HepG2 (cell line): ENCODE data around the gene UBC. TPM values are rescaled to one million over a fixed set of nuclear protein-coding genes. Genes with fewer than 3 reads are reported as not detected.

Experiments used
- CAMTA2 ChIP-seq: sonication (generic); formaldehyde crosslinking; IDR thresholded peaks from 2 replicates; pipeline ENCODE4 v1.4.0; 2020; ENCODE audit warnings: mild to moderate bottlenecking, missing genetic modification reagents, borderline replicate concordance
- MAFK ChIP-seq, 2 experiments: IDR thresholded peaks in 1 of 2; conservative IDR thresholded peaks in 1 of 2; 2 replicates each; pipeline ENCODE4 v1.6.1; 2011; ENCODE audit warnings: improper control_type of control experiment in 2 of 2, low read length in 2 of 2
- NONO ChIP-seq, 2 experiments: fragments of 450-650 bp in 1 of 2; sonication (generic) in 1 of 2; formaldehyde crosslinking in 1 of 2; IDR thresholded peaks in 1 of 2; conservative IDR thresholded peaks in 1 of 2; 2 replicates each; pipeline versions ENCODE4 v1.6.1 to v1.8.0; 2017 to 2022; ENCODE audit warnings: mild to moderate bottlenecking in 1 of 2, missing genetic modification reagents in 1 of 2, moderate library complexity in 1 of 2
- REXO4 ChIP-seq: sonication (generic); formaldehyde crosslinking; IDR thresholded peaks from 2 replicates; pipeline ENCODE4 v1.8.0; 2022; ENCODE audit warnings: missing genetic modification reagents, mild to moderate bottlenecking, borderline replicate concordance
- SRSF4 ChIP-seq: fragments of 200-400 bp; formaldehyde crosslinking; IDR thresholded peaks from one replicate; pipeline ENCODE4 v1.6.1; 2018; ENCODE audit warnings: mild to moderate bottlenecking, low read depth, low read length, moderate library complexity; ENCODE audit not compliant: poor library complexity, severe bottlenecking
- TEAD3 ChIP-seq: optimal IDR thresholded peaks from 2 replicates; pipeline ENCODE3; 2016; ENCODE audit warnings: borderline replicate concordance
- ZBTB40 ChIP-seq, 2 experiments: fragments of 450-650 bp in 1 of 2; sonication (generic) in 1 of 2; formaldehyde crosslinking in 1 of 2; IDR thresholded peaks; 2 replicates each; pipeline versions ENCODE4 v1.6.1 to v1.8.0; 2016 to 2022; ENCODE audit warnings: antibody characterized with exemption in 1 of 2, mild to moderate bottlenecking in 1 of 2, missing genetic modification reagents in 1 of 2
- ZBTB44 ChIP-seq: sonication (generic); formaldehyde crosslinking; IDR thresholded peaks from 2 replicates; pipeline ENCODE4 v1.4.0; 2020; ENCODE audit warnings: missing genetic modification reagents
- ZNF589 ChIP-seq: sonication (generic); formaldehyde crosslinking; conservative IDR thresholded peaks from 2 replicates; pipeline ENCODE4 v1.8.0; 2022; ENCODE audit warnings: mild to moderate bottlenecking, moderate library complexity, missing genetic modification reagents
- ZNF670 ChIP-seq: sonication (generic); formaldehyde crosslinking; IDR thresholded peaks from 2 replicates; pipeline ENCODE4 v1.8.0; 2022; ENCODE audit warnings: mild to moderate bottlenecking, missing genetic modification reagents, borderline replicate concordance
- ZNF879 ChIP-seq: sonication (generic); formaldehyde crosslinking; IDR thresholded peaks from 2 replicates; pipeline ENCODE4 v1.8.1; 2023; ENCODE audit warnings: missing genetic modification reagents
- polyA plus RNA-seq, 8 experiments: library from polyadenylated mRNA; depleted of rRNA in 3 of 8; stranded (reverse) in 7 of 8; unstranded in 1 of 8; fragments of >200 nt; fragmentation: Illumina TruSeq in 4 of 8; extraction: Trizol in 4 of 8; gene quantifications; 2 replicates each; pipeline versions ENCODE4 v1.2.1 to v1.2.3, GENCODE V29; 2011 to 2016; ENCODE audit warnings: low read depth in 4 of 8, missing spikeins in 1 of 8, mixed read lengths in 1 of 8; ENCODE audit not compliant: insufficient read depth in 1 of 8
- total RNA-seq, 5 experiments: library from RNA; depleted of rRNA; stranded (reverse); fragments of >200 nt; fragmentation: Illumina TruSeq; extraction: Trizol; gene quantifications; 2 replicates each; pipeline ENCODE4 v1.2.3, GENCODE V29; 2016; ENCODE audit warnings: low read depth in 1 of 5
- TF ChIP-seq, protein P1 (sequence below): sonication (generic); formaldehyde crosslinking; IDR thresholded peaks from 2 replicates; pipeline ENCODE4 v1.4.0; 2020; ENCODE audit warnings: missing genetic modification reagents, borderline replicate concordance

Gene UBC
- total and polyA plus RNA-seq, 2 of the 13 experiments (the other 11 are each of a cell fraction or from before 2014, with no cell fraction given): 805 to 1,432 TPM

GRCh38 chr12:124917135-124917840 is 2.8 kb upstream of the UBC start (continued):
- TF ChIP-seq ZBTB40 (IDR thresholded peaks at IDR 0.05): peak; percentile 48; the same call in 1 of the 2 replicates
- peak; percentile 60; the same call in 1 of the 2 replicates for TF ChIP-seq ZBTB40 (CRISPR knock-in tag; IDR thresholded peaks at IDR 0.05)
- TF ChIP-seq NONO (IDR thresholded peaks at IDR 0.05): no peak
- peak; percentile 92 for TF ChIP-seq NONO (CRISPR knock-in tag; conservative IDR thresholded peaks at IDR 0.05)
- no peak for TF ChIP-seq REXO4
- no peak for TF ChIP-seq ZNF589 (CRISPR knock-in tag)
- peak; percentile 56 to 70; a peak in 3 of 4 replicates for TF ChIP-seq MAFK (conservative IDR thresholded peaks at IDR 0.05 in 1 of 2, IDR thresholded peaks at IDR 0.05 in 1 of 2; ENCODE audit: low read length in 2 of 2)
- peak; percentile 83 for TF ChIP-seq TEAD3 (CRISPR knock-in tag)
- TF ChIP-seq ZBTB44 (CRISPR knock-in tag): no peak
- TF ChIP-seq ZNF670 (CRISPR knock-in tag): 0 out of 2 replicates have a peak, but pooled peaks have one; percentile 51
- TF ChIP-seq, protein P1, sequence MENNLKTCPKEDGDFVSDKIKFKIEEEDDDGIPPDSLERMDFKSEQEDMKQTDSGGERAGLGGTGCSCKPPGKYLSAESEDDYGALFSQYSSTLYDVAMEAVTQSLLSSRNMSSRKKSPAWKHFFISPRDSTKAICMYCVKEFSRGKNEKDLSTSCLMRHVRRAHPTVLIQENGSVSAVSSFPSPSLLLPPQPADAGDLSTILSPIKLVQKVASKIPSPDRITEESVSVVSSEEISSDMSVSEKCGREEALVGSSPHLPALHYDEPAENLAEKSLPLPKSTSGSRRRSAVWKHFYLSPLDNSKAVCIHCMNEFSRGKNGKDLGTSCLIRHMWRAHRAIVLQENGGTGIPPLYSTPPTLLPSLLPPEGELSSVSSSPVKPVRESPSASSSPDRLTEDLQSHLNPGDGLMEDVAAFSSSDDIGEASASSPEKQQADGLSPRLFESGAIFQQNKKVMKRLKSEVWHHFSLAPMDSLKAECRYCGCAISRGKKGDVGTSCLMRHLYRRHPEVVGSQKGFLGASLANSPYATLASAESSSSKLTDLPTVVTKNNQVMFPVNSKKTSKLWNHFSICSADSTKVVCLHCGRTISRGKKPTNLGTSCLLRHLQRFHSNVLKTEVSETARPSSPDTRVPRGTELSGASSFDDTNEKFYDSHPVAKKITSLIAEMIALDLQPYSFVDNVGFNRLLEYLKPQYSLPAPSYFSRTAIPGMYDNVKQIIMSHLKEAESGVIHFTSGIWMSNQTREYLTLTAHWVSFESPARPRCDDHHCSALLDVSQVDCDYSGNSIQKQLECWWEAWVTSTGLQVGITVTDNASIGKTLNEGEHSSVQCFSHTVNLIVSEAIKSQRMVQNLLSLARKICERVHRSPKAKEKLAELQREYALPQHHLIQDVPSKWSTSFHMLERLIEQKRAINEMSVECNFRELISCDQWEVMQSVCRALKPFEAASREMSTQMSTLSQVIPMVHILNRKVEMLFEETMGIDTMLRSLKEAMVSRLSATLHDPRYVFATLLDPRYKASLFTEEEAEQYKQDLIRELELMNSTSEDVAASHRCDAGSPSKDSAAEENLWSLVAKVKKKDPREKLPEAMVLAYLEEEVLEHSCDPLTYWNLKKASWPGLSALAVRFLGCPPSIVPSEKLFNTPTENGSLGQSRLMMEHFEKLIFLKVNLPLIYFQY (CRISPR knock-in tag): no peak
- TF ChIP-seq SRSF4: no peak
- no peak for TF ChIP-seq CAMTA2
- TF ChIP-seq ZNF879 (CRISPR knock-in tag): no peak
